NCI-H1694 (cell line): ENCODE results near the gene DPH3.

Experiments used
- DNase-seq: peaks from one replicate; lab custom pipeline; 2025; lab: John Stamatoyannopoulos, UW

Gene DPH3

GRCh38 chr3:16290827-16291196 lies 26.1 kb upstream of the DPH3 start:
- DNase-seq: no peak

GRCh38 chr3:16290007-16290826 lies 25.5 kb upstream of the DPH3 start:
- peak; percentile 22 for DNase-seq

GRCh38 chr3:16289144-16289889 lies 24.6 kb upstream of the DPH3 start:
- no peak for DNase-seq

DNA sequence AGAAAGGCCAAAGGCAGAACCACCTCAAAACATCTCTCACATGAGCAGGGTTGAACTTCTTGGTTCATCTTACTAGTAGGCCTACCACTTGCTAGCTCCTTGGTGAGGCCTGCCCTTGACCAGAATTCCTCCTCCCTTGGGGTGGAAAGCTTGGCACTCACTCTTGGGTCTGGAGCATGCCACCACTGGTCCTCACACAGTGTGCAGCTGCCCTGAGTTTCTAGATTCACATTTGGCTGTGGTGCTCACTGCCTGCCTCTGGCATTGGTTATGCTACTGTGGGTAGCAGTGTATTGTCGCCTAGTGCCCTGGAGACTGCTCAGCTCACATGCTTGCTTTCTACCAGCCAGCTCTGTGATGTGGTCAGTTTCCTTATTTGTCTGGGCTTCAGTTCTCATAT lies 23.9 kb upstream of the DPH3 start:
- DNase-seq: no peak

- no peak for DNase-seq
Measured at GRCh38 chr3:16286751-16287543, 22.2 kb upstream of the DPH3 start.

GRCh38 chr3:16286161-16286560 lies 21.4 kb upstream of the DPH3 start:
- DNase-seq: no peak

GRCh38 chr3:16284633-16285032 lies 19.9 kb upstream of the DPH3 start:
- DNase-seq: no peak

- no peak for DNase-seq
Measured at GRCh38 chr3:16280671-16281070, 15.9 kb upstream of the DPH3 start.

GRCh38 chr3:16279010-16279801 lies 14.5 kb upstream of the DPH3 start:
- DNase-seq: no peak

DNA sequence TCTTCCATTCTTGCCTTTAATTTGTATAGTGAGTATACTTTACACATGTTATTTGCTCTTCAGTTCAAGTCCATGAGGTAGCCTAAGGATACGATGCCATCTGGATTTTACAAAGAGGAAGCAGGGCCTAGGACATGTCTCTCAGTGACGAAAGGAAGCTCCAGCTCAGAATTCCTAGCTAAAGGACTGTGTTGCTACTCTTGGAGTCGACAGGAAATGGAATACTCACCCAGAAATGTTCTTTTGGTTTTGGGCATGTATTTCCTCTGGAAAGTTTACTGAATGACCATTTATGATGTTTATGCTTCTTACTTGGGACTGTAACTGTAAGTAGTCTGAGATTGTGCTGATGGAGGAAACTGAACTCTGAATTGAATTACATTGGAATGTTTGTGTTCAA lies 12.7 kb upstream of the DPH3 start:
- DNase-seq: no peak

- no peak for DNase-seq
Measured at GRCh38 chr3:16273867-16274266, 9.1 kb upstream of the DPH3 start.

- no peak for DNase-seq
Measured at GRCh38 chr3:16272588-16272987, 7.8 kb upstream of the DPH3 start.

DNA sequence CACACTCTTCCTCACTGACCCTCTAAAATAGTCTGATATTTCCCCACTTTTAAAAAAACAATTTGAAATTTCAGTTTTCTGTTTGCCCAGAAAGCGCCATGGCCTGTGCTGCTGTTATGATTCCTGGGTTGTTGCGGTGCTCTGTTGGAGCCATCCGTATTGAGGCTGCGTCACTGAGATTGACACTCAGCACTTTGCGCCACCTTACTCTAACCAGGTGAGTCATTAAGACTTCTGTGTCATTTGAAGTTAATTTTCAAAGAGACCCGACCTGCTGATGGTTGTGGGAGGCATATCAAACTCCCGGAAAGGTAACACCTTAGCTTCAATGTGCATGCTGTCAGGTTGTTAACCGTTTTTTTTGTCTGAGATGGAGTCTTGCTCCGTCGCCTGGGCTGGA lies 6.1 kb upstream of the DPH3 start:
- DNase-seq: no peak

DNA sequence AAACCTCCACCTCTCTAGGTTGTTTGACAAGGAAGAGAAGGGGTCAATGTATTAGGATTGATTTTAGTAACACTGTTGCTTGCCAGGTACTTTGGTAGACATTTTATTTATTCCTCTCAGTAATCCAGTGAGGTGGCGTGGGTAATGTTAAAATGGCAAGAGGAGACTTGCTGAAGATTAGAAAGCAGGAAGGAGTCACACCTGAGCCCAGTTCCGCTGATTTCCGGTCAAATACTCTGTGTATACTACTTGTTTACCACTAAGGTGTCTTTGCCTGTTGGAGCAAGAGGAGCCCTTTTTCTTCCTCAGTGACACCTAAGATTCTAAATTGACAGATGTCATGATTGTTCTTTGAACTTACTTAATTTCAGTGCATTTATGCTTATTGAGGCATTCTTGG lies 2.0 kb upstream of the DPH3 start:
- no peak for DNase-seq

GRCh38 chr3:16265455-16265786 lies 678 bp upstream of the DPH3 start:
- DNase-seq: no peak

- no peak for DNase-seq
Measured at GRCh38 chr3:16264174-16264707, 502 bp downstream of the DPH3 start.

DNA sequence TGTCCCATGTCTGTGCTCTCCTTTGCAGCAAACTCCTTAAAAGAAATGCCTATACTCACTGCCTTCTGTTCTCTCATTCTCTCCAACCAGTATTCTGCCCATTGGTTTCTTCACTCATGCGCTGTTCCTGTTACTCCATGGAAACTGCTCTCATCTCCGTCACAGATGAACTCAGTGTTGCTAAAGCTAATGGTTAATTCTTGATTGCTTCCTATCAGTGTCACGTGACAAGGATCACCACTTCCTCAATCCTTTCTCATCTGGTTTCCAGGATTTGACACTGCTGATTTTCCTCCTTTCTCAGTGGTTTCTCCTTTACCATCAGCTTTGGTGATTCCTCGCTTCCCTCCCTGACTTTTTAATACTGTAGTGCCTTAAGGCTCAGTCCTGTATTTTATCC lies 2.6 kb downstream of the DPH3 start:
- DNase-seq: no peak

DNA sequence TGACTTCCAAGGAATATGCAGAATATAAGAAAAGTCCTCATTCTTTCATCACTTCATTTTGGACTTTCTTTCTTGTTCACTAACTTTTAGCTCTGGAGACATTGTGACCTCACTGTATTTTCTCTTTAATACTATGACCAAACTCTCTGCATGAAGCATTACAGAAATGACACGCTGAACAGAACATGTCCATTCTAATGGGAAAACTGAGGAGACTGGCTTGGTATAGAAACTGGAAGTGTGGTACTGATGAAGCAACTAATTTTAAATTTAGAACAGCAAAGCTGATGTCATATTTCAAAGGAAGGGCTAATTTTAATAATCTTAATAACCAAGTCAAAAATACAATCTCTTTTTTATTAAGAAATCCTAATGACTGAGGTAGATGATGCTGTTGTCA lies 4.7 kb downstream of the DPH3 start:
- no peak for DNase-seq

DNA sequence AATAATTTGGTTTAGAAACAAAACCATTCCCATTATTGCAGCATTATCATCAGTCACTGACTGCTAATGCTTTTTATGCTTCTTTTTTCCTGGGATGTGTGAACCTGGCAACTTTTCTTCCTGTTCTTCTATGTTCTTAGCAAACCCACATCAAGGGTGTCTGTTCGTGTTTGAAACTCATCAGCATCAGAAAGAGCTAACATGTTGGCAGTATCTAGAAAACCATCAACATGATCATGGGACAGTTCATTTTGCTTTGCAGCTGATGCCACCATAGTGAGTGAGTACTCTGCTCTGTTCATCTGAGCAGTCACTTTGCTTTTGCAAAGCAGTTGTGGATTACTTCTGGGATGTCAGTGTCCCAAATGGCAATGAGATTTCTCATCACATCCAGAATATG lies 5.9 kb downstream of the DPH3 start:
- no peak for DNase-seq

- DNase-seq: no peak
Measured at GRCh38 chr3:16258177-16258576, 6.6 kb downstream of the DPH3 start.

GRCh38 chr3:16257309-16257708 lies 7.4 kb downstream of the DPH3 start:
- no peak for DNase-seq

- no peak for DNase-seq
Measured at GRCh38 chr3:16255726-16256125, 9.0 kb downstream of the DPH3 start.
